HepG2 (cell line): Measurements from ENCODE around the gene IQGAP3. TPM values are rescaled to one million over a fixed set of nuclear protein-coding genes. Genes with fewer than 3 reads are reported as not detected.

ENCODE experiments used
- CENPT ChIP-seq: sonication (generic); formaldehyde crosslinking; IDR thresholded peaks from 2 replicates; pipeline ENCODE4 v1.8.0; 2022; ENCODE audit warnings: low read depth, mild to moderate bottlenecking, moderate library complexity, missing genetic modification reagents
- FIP1L1 ChIP-seq: fragments of 200-400 bp; formaldehyde crosslinking; IDR thresholded peaks from 2 replicates; pipeline ENCODE4 v1.6.1; 2018; ENCODE audit warnings: low read depth, mild to moderate bottlenecking, low read length, moderate library complexity, borderline replicate concordance; ENCODE audit not compliant: insufficient read depth
- HIVEP1 ChIP-seq: sonication (generic); formaldehyde crosslinking; IDR thresholded peaks from 2 replicates; pipeline ENCODE4 v1.4.0; 2020; ENCODE audit warnings: mild to moderate bottlenecking, missing genetic modification reagents
- HOXA7 ChIP-seq: sonication (generic); formaldehyde crosslinking; IDR thresholded peaks from 2 replicates; pipeline ENCODE4 v1.8.1; 2022; ENCODE audit warnings: mild to moderate bottlenecking, missing genetic modification reagents, moderate library complexity
- POGZ ChIP-seq: sonication (generic); formaldehyde crosslinking; IDR thresholded peaks from 2 replicates; pipeline ENCODE4 v1.4.0; 2020; ENCODE audit warnings: mild to moderate bottlenecking, missing genetic modification reagents
- REST ChIP-seq, 2 experiments: IDR thresholded peaks; 2 replicates each; pipeline ENCODE4 v1.6.1; 2011 to 2012; ENCODE audit warnings: low read length in 2 of 2, borderline replicate concordance in 1 of 2, low read depth in 1 of 2, mild to moderate bottlenecking in 1 of 2, moderate library complexity in 1 of 2
- TCF7 ChIP-seq: sonication (generic); IDR thresholded peaks from 2 replicates; pipeline ENCODE4 v1.6.1; 2016; ENCODE audit warnings: antibody characterized with exemption, low read depth
- ZNF496 ChIP-seq: sonication (generic); formaldehyde crosslinking; IDR thresholded peaks from 2 replicates; pipeline ENCODE4 v1.8.1; 2023; ENCODE audit warnings: mild to moderate bottlenecking, moderate library complexity, missing genetic modification reagents; ENCODE audit not compliant: insufficient replicate concordance
- ZNF543 ChIP-seq: sonication (generic); formaldehyde crosslinking; IDR thresholded peaks from 2 replicates; pipeline ENCODE4 v1.4.0; 2020; ENCODE audit warnings: mild to moderate bottlenecking, missing genetic modification reagents
- ZNF670 ChIP-seq: sonication (generic); formaldehyde crosslinking; IDR thresholded peaks from 2 replicates; pipeline ENCODE4 v1.8.0; 2022; ENCODE audit warnings: mild to moderate bottlenecking, missing genetic modification reagents, borderline replicate concordance
- ZNF678 ChIP-seq: sonication (generic); formaldehyde crosslinking; IDR thresholded peaks from 2 replicates; pipeline ENCODE4 v1.4.0; 2020; ENCODE audit warnings: mild to moderate bottlenecking, missing genetic modification reagents
- polyA plus RNA-seq, 8 experiments: library from polyadenylated mRNA; depleted of rRNA in 3 of 8; stranded (reverse) in 7 of 8; unstranded in 1 of 8; fragments of >200 nt; fragmentation: Illumina TruSeq in 4 of 8; extraction: Trizol in 4 of 8; gene quantifications; 2 replicates each; pipeline versions ENCODE4 v1.2.1 to v1.2.3, GENCODE V29; 2011 to 2016; ENCODE audit warnings: low read depth in 4 of 8, missing spikeins in 1 of 8, mixed read lengths in 1 of 8; ENCODE audit not compliant: insufficient read depth in 1 of 8
- total RNA-seq, 5 experiments: library from RNA; depleted of rRNA; stranded (reverse); fragments of >200 nt; fragmentation: Illumina TruSeq; extraction: Trizol; gene quantifications; 2 replicates each; pipeline ENCODE4 v1.2.3, GENCODE V29; 2016; ENCODE audit warnings: low read depth in 1 of 5
- TF ChIP-seq, protein P1 (sequence below), 2 experiments: fragments of 450-650 bp in 1 of 2; sonication (generic) in 1 of 2; formaldehyde crosslinking in 1 of 2; IDR thresholded peaks; 2 replicates each; pipeline versions ENCODE4 v1.6.1 to v1.8.0; 2016 to 2022; ENCODE audit warnings: antibody characterized with exemption in 1 of 2, mild to moderate bottlenecking in 1 of 2, missing genetic modification reagents in 1 of 2
- TF ChIP-seq, protein P2 (sequence below): sonication (generic); formaldehyde crosslinking; IDR thresholded peaks from 2 replicates; pipeline ENCODE4 v1.5.1; 2020; ENCODE audit warnings: missing genetic modification reagents, mild to moderate bottlenecking, borderline replicate concordance

The IQGAP3 gene
- total and polyA plus RNA-seq, 2 of the 13 experiments (the other 11 are each of a cell fraction or from before 2014, with no cell fraction given) = 13.5 to 14.1 TPM

GRCh38 chr1:156475568-156476500 lies 96.5 kb downstream of the IQGAP3 start (continued):
- TF ChIP-seq ZNF496 (CRISPR knock-in tag) (no peak), ZNF670 (no peak), POGZ (CRISPR knock-in tag) (no peak), ZNF678 (no peak), FIP1L1 (no peak), HIVEP1 (CRISPR knock-in tag) (no peak), REST (IDR thresholded peaks at IDR 0.05; ENCODE audit: borderline replicate concordance in 1 of 2, low read depth in 1 of 2, low read length in 2 of 2) (no peak), TCF7 (no peak), ZNF543 (CRISPR knock-in tag) (no peak), HOXA7 (CRISPR knock-in tag) (no peak), CENPT (no peak)
- TF ChIP-seq, protein P1, sequence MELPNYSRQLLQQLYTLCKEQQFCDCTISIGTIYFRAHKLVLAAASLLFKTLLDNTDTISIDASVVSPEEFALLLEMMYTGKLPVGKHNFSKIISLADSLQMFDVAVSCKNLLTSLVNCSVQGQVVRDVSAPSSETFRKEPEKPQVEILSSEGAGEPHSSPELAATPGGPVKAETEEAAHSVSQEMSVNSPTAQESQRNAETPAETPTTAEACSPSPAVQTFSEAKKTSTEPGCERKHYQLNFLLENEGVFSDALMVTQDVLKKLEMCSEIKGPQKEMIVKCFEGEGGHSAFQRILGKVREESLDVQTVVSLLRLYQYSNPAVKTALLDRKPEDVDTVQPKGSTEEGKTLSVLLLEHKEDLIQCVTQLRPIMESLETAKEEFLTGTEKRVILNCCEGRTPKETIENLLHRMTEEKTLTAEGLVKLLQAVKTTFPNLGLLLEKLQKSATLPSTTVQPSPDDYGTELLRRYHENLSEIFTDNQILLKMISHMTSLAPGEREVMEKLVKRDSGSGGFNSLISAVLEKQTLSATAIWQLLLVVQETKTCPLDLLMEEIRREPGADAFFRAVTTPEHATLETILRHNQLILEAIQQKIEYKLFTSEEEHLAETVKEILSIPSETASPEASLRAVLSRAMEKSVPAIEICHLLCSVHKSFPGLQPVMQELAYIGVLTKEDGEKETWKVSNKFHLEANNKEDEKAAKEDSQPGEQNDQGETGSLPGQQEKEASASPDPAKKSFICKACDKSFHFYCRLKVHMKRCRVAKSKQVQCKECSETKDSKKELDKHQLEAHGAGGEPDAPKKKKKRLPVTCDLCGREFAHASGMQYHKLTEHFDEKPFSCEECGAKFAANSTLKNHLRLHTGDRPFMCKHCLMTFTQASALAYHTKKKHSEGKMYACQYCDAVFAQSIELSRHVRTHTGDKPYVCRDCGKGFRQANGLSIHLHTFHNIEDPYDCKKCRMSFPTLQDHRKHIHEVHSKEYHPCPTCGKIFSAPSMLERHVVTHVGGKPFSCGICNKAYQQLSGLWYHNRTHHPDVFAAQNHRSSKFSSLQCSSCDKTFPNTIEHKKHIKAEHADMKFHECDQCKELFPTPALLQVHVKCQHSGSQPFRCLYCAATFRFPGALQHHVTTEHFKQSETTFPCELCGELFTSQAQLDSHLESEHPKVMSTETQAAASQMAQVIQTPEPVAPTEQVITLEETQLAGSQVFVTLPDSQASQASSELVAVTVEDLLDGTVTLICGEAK (IDR thresholded peaks at IDR 0.05) = no peak
- TF ChIP-seq, protein P1 (CRISPR knock-in tag; IDR thresholded peaks at IDR 0.05) = no peak
- TF ChIP-seq, protein P2, sequence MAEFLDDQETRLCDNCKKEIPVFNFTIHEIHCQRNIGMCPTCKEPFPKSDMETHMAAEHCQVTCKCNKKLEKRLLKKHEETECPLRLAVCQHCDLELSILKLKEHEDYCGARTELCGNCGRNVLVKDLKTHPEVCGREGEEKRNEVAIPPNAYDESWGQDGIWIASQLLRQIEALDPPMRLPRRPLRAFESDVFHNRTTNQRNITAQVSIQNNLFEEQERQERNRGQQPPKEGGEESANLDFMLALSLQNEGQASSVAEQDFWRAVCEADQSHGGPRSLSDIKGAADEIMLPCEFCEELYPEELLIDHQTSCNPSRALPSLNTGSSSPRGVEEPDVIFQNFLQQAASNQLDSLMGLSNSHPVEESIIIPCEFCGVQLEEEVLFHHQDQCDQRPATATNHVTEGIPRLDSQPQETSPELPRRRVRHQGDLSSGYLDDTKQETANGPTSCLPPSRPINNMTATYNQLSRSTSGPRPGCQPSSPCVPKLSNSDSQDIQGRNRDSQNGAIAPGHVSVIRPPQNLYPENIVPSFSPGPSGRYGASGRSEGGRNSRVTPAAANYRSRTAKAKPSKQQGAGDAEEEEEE = no peak
